ENCODE results near the gene PPARD. TPM values are rescaled to one million over a fixed set of nuclear protein-coding genes. Genes with fewer than 3 reads are reported as not detected.
A peak's percentile ranks its signal among the peaks of the same experiment; 100 is the strongest.

Gene PPARD
- total RNA-seq, 2 donors from 2014 or later = 10.9 to 11.5 TPM

- Mint-ChIP-seq H3K27me3 (ENCODE audit: insufficient read depth) (peaks cover 19% of the 10 kb centered on the region), H3K36me3 (ENCODE audit: low read depth) (no peaks in the 10 kb centered on the region), H3K9me3 (no peaks in the 10 kb centered on the region), H3K4me3 (no peak overlapping the region), H3K27ac (no peak overlapping the region), H3K4me1 (peaks cover 15% of the 10 kb centered on the region)
- no peaks in the 10 kb centered on the region for H3K27me3 ChIP-seq (ENCODE audit: control insufficient read depth, insufficient read depth, low read length, poor library complexity, severe bottlenecking)
- H3K9me3 ChIP-seq (ENCODE audit: control insufficient read depth, low read length) = no peaks in the 10 kb centered on the region
- H3K36me3 ChIP-seq (ENCODE audit: control insufficient read depth, insufficient read depth, low read length) = no peaks in the 10 kb centered on the region
- no peak overlapping the region for H3K4me3 ChIP-seq (ENCODE audit: low read length)
- peaks cover 6% of the 10 kb centered on the region for H3K4me1 ChIP-seq (ENCODE audit: control insufficient read depth, insufficient read depth, low read length)
- no peak for DNase-seq
- TF ChIP-seq, protein P1, sequence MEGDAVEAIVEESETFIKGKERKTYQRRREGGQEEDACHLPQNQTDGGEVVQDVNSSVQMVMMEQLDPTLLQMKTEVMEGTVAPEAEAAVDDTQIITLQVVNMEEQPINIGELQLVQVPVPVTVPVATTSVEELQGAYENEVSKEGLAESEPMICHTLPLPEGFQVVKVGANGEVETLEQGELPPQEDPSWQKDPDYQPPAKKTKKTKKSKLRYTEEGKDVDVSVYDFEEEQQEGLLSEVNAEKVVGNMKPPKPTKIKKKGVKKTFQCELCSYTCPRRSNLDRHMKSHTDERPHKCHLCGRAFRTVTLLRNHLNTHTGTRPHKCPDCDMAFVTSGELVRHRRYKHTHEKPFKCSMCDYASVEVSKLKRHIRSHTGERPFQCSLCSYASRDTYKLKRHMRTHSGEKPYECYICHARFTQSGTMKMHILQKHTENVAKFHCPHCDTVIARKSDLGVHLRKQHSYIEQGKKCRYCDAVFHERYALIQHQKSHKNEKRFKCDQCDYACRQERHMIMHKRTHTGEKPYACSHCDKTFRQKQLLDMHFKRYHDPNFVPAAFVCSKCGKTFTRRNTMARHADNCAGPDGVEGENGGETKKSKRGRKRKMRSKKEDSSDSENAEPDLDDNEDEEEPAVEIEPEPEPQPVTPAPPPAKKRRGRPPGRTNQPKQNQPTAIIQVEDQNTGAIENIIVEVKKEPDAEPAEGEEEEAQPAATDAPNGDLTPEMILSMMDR (conservative IDR thresholded peaks at IDR 0.05) = no peak
- no peak overlapping the region for H3K9ac ChIP-seq (ENCODE audit: extremely low read depth, low read length, poor library complexity, severe bottlenecking)
- no peak overlapping the region for H3K27ac ChIP-seq (ENCODE audit: low read depth, low read length)
- 91 to 97% methylated on average over 4 to 5 of the region's 7 CpGs for WGBS, 2 experiments (ENCODE audit: insufficient coverage in 1 of 2, insufficient read length in 1 of 2)
Measured at GRCh38 chr6:35448191-35448590, 105.8 kb downstream of the PPARD start.

GRCh38 chr6:35449287-35449881 is 107.0 kb downstream of the PPARD start:
- Mint-ChIP-seq H3K4me1 (peaks cover 18% of the 10 kb centered on the region), H3K36me3 (ENCODE audit: low read depth) (no peaks in the 10 kb centered on the region), H3K27me3 (ENCODE audit: insufficient read depth) (peaks cover 24% of the 10 kb centered on the region), H3K9me3 (no peaks in the 10 kb centered on the region), H3K4me3 (no peak overlapping the region), H3K27ac (no peak overlapping the region)
- no peak overlapping the region for H3K9ac ChIP-seq (ENCODE audit: extremely low read depth, low read length, poor library complexity, severe bottlenecking)
- DNase-seq = peak; percentile 63
- H3K4me3 ChIP-seq (ENCODE audit: low read length) = no peak overlapping the region
- H3K9me3 ChIP-seq (ENCODE audit: control insufficient read depth, low read length) = no peaks in the 10 kb centered on the region
- WGBS, 2 experiments (ENCODE audit: insufficient coverage in 1 of 2, insufficient read length in 1 of 2) = 31 to 46% methylated on average over 10 to 14 of the region's 14 CpGs
- TF ChIP-seq, protein P1 (conservative IDR thresholded peaks at IDR 0.05) = peak; percentile 87
- H3K36me3 ChIP-seq (ENCODE audit: control insufficient read depth, insufficient read depth, low read length) = no peaks in the 10 kb centered on the region
- H3K27me3 ChIP-seq (ENCODE audit: control insufficient read depth, insufficient read depth, low read length, poor library complexity, severe bottlenecking) = no peaks in the 10 kb centered on the region
- no peak overlapping the region for H3K27ac ChIP-seq (ENCODE audit: low read depth, low read length)
- H3K4me1 ChIP-seq (ENCODE audit: control insufficient read depth, insufficient read depth, low read length) = peaks cover 9% of the 10 kb centered on the region

DNA sequence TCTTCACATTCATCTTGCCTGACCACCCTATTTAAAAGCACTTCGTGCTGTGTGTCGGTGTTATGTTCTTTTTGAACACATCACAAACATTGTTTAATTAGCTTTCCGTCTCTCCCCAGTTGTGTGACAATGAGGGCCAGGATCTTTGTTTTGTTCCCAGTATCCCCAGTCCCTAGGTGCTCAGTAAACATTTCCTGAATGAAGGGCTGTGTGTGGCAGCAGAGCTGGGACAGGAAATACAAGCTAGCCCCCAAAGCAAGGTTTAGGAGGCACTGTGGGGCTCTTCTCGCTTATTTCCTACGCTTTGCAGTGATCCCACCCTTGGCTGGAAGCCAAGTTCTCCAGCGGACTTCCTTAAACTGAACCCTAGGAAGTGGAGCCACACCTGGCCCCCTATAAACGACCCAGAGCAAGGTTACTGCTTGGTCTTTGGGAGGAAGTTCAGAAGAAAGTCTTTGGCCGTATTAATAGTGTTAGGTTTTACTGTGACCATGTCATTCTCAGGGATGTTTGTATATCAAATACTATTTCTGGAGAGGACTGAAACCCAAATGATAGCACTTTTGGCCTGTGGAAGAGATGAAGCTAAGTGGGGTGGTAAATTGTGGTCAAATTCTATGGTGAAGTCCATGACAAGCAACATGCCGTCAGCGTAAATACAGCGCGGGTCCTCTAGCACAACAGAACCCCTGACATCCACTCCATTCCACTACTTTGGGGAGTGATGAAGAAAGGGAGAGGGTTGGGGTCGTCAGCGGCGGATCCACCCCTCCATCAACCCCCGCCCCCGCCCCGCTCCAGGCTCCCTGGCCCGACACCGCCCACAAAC is 109.2 kb downstream of the PPARD start:
- Mint-ChIP-seq H3K9me3 (no peaks in the 10 kb centered on the region), H3K36me3 (ENCODE audit: low read depth) (peaks cover 12% of the 10 kb centered on the region), H3K4me3 (peak overlapping the region; percentile 61), H3K27me3 (ENCODE audit: insufficient read depth) (peaks cover 24% of the 10 kb centered on the region), H3K27ac (peak overlapping the region; percentile 5), H3K4me1 (peaks cover 21% of the 10 kb centered on the region)
- Histone ChIP-seq H3K9me3 (ENCODE audit: control insufficient read depth, low read length) (no peaks in the 10 kb centered on the region), H3K27ac (ENCODE audit: low read depth, low read length) (no peak overlapping the region), H3K36me3 (ENCODE audit: control insufficient read depth, insufficient read depth, low read length) (peaks cover 8% of the 10 kb centered on the region), H3K27me3 (ENCODE audit: control insufficient read depth, insufficient read depth, low read length, poor library complexity, severe bottlenecking) (no peaks in the 10 kb centered on the region), H3K4me3 (ENCODE audit: low read length) (peak overlapping the region; percentile 31), H3K4me1 (ENCODE audit: control insufficient read depth, insufficient read depth, low read length) (peaks cover 9% of the 10 kb centered on the region), H3K9ac (ENCODE audit: extremely low read depth, low read length, poor library complexity, severe bottlenecking) (no peak overlapping the region)
- peak; percentile 57 for DNase-seq
- WGBS, 2 experiments (ENCODE audit: insufficient coverage in 1 of 2, insufficient read length in 1 of 2) = 43 to 72% methylated on average over 8 to 13 of the region's 20 CpGs
- TF ChIP-seq, protein P1 (conservative IDR thresholded peaks at IDR 0.05) = no peak
